HFF-Myc (cell line): ENCODE results near the gene MGAT5B.

Experiments
- DNase-seq: peaks from one replicate; pipeline ENCODE4 v3.0.0-alpha.2; 2011; ENCODE audit warnings: low read depth; ENCODE audit errors: extremely low read depth
- H3K4me3 ChIP-seq: replicated peaks from 2 replicates; pipeline ENCODE4 v1.5.1; 2011; ENCODE audit warnings: low read depth, mild to moderate bottlenecking, control low read depth, low read length
- TF ChIP-seq, protein P1 (sequence below): IDR thresholded peaks from 2 replicates; pipeline ENCODE4 v1.5.1; 2012; ENCODE audit warnings: mild to moderate bottlenecking, low read depth, low read length, control low read depth; ENCODE audit errors: missing control alignments

The MGAT5B gene

DNA sequence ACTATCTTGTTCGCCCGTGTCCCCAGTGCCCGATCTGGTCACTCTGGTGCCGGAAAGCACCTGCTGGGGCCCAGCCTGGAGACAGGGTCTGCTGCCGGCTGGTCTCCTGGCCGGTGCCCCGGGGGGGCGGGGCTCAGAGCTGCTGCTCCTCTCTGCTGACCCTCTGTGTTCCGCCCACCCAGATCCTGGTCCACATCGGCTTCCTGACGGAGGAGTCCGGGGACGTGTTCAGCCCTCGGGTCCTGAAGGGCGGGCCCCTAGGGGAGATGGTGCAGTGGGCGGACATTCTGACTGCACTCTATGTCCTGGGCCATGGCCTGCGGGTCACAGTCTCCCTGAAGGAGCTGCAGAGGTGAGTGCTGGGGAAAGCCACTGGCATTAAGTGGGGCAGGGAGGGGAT lies 37.6 kb downstream of the MGAT5B start:
- no peak for DNase-seq
- H3K4me3 ChIP-seq: no peak overlapping the region
- TF ChIP-seq, protein P1, sequence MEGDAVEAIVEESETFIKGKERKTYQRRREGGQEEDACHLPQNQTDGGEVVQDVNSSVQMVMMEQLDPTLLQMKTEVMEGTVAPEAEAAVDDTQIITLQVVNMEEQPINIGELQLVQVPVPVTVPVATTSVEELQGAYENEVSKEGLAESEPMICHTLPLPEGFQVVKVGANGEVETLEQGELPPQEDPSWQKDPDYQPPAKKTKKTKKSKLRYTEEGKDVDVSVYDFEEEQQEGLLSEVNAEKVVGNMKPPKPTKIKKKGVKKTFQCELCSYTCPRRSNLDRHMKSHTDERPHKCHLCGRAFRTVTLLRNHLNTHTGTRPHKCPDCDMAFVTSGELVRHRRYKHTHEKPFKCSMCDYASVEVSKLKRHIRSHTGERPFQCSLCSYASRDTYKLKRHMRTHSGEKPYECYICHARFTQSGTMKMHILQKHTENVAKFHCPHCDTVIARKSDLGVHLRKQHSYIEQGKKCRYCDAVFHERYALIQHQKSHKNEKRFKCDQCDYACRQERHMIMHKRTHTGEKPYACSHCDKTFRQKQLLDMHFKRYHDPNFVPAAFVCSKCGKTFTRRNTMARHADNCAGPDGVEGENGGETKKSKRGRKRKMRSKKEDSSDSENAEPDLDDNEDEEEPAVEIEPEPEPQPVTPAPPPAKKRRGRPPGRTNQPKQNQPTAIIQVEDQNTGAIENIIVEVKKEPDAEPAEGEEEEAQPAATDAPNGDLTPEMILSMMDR: no peak

DNA sequence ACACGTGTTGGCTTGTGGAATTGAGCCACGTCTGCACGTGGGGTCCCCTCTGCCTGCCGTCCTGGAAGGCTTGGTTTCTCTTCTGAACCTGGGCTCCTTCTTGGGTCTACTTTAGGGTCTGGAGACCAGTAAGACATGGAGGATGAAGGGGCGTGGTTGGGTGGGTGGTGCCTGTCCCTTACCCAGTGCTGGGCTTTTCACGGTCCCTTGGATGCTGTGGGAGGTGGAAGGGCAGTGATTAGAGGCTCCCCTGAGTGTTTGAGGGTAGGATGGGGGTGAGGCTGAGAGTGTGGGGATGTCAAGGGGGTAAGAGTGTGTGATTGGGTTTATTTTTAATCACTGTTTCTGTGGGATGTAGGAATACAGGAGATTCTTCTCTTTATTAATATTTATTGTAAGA lies 38.3 kb downstream of the MGAT5B start:
- DNase-seq: no peak
- TF ChIP-seq, protein P1: no peak
- H3K4me3 ChIP-seq: no peak overlapping the region

DNA sequence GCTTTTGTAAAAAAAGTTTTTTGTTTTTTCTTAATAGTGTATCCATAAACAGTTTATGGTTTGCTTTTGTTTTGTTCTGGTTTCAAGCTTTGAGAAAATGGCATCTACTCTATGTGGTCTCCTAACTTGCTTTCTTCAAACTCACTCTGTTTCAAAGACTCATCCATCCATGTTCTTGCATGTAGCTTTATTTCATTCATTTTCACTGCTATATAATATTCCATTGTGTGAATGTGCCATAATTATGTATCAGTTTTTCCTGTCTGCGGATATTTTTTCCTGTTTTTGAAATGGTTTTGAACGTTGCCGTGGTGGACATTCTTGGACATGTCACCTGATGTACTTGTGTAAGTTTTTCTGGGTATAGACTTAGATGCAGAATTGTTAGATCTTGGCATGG lies 39.1 kb downstream of the MGAT5B start:
- H3K4me3 ChIP-seq: no peak overlapping the region
- TF ChIP-seq, protein P1: no peak
- no peak for DNase-seq

DNA sequence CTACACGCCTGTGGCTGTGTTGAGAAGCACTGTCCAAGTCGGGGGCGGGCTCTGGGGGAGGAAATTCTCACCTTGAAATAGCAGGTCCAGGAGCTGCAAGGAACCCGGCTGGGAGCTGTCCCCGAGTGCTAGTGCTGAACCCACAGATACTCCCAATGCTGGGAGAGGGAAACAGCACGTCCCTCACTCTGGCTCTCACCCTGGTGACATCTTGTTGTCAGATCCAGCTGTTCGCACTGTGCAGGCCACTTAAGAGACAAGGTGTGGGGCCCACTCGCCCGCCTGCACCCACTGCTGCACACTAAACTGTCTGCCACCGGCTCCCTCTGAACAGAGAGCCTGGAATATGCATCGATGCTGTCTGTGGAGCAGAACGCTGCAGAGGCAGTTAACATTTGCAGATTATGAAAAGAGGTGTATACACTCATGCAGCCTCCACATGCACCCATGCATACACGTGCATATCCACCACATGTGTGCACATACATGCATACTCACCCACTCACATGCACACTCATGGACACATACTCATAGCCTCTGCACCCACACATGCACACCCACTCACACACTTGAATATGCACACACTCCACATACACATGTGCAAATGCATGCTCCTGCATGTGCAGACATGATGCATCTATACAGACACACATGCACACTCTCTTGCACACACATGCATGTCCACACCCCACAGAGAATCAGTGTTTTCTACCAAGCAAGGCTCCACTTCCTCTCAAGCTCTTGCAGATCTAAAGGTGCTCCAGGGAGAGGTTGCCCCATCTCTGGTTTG lies 42.0 kb downstream of the MGAT5B start:
- no peak overlapping the region for H3K4me3 ChIP-seq
- TF ChIP-seq, protein P1: no peak
- DNase-seq: no peak

DNA sequence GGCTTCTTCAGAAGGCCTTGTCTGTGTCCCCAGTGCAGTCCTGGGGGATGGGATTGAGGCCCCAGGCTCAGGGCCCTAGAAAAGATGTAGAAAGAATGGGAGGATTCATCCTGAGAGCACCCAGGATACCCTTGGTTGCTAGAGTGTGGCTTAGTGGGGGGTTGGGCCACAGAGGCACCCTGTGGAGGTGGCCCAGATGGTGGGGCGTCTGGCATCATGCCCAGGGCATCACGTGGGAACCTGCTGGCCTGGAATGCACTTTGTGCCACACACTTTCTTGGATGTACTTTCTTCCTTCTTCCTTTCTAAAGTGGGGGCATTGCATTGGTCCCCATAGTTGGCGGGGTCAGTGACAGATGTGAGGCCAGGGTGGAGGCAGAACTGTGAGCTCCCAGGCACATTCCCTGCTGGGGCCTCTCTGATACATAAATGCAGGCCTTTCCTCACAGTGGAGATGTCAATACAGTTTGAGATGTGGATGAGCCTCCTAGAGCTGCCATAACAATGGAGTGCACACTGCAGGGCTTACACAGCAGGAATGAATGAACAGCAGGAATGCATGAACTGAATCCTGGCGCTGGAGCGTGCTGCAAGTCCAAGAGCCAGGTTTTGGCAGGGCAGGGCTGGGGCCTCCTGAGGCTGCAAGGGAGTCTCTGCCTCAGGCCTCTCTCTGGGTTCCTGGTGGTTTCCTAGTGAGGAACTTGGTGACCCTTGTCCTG lies 43.3 kb downstream of the MGAT5B start:
- no peak for DNase-seq
- H3K4me3 ChIP-seq: no peak overlapping the region
- TF ChIP-seq, protein P1: no peak

DNA sequence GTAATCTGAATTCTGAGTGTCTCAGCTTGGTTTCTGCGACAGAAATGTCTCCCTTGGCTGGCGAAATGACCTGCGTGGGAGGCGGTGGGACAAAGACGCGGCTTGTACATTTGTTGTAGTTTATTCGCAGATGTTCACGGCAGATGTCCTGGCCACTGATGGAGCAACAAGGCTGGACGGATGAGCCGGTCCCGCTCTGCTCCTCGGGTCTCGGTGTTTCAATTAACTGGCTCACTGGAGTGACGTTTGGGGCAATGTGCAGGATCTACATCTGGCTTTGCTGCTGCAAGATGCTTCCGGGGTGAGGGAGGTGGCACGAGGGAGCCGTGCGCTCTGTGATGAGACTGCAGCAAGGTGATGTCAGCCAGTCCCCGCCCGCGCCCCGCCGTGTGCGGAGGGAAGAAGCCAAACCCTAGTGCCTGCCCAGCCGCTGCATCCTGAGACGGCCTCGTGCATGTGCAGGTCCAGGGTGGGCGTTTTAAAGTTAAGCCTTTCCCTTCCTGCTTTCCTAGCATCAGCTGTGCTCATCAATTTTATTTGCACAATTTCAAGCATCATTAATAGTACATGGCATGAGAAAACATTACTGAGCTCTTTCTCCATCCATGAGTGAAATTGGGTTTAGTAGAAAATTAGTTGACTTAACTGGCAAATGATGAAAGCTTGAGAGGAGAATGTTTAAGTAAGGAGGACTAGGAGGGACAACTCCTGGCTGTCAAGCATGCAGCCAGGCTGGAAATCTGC lies 44.4 kb downstream of the MGAT5B start:
- H3K4me3 ChIP-seq: no peak overlapping the region
- no peak for DNase-seq
- TF ChIP-seq, protein P1: no peak
